WTC11 (cell line): Measurements from ENCODE around the gene GALNT2. TPM values are rescaled to one million over a fixed set of nuclear protein-coding genes. Genes with fewer than 3 reads are reported as not detected.

Experiments used
- ATAC-seq: fragments of 200-7000 bp; cut with Tn5 transposase; 2 replicates; pipeline ENCODE4 v1.10.0; 2021; ENCODE audit warnings: mild to moderate bottlenecking, moderate library complexity
- CTCF ChIA-PET: fragments of 300-600 bp; sonication (Branson Sonifier 250); formaldehyde crosslinking; loops from one replicate; lab custom pipeline; 2021; ENCODE audit warnings: antibody characterized with exemption; lab: Charles Lee
- POLR2A ChIA-PET: fragments of 350-600 bp; sonication (Branson Sonifier 250); formaldehyde crosslinking; loops from one replicate; lab custom pipeline; 2021; ENCODE audit warnings: antibody characterized with exemption; lab: Charles Lee
- DNase-seq: peaks from one replicate; pipeline ENCODE4 v3.0.0; 2021; ENCODE audit warnings: low spot score
- H3K27ac Mint-ChIP-seq: 2 replicates; pipeline ENCODE4 v1.8.0; 2021; ENCODE audit warnings: mixed read lengths
- H3K27me3 Mint-ChIP-seq: 2 replicates; pipeline ENCODE4 v1.8.0; 2021; ENCODE audit warnings: low read depth, mild to moderate bottlenecking, moderate library complexity, mixed read lengths
- H3K36me3 Mint-ChIP-seq: 2 replicates; pipeline ENCODE4 v1.8.0; 2021; ENCODE audit warnings: mixed read lengths
- H3K4me1 Mint-ChIP-seq: 2 replicates; pipeline ENCODE4 v1.8.0; 2022; ENCODE audit warnings: mixed read lengths
- H3K4me3 Mint-ChIP-seq: 2 replicates; pipeline ENCODE4 v1.8.0; 2021; ENCODE audit warnings: mild to moderate bottlenecking, moderate library complexity, mixed read lengths
- H3K9me3 Mint-ChIP-seq: 2 replicates; pipeline ENCODE4 v1.8.0; 2021; ENCODE audit warnings: mixed read lengths
- ATF3 ChIP-seq: sonication (generic); formaldehyde crosslinking; conservative IDR thresholded peaks from 2 replicates; pipeline ENCODE4 v1.8.1; 2022; ENCODE audit warnings: mild to moderate bottlenecking, missing genetic modification reagents
- CREB1 ChIP-seq: sonication (generic); formaldehyde crosslinking; IDR thresholded peaks from 2 replicates; pipeline ENCODE4 v1.8.0; 2023; ENCODE audit warnings: mild to moderate bottlenecking, missing genetic modification reagents
- CREM ChIP-seq: sonication (generic); formaldehyde crosslinking; IDR thresholded peaks from 2 replicates; pipeline ENCODE4 v1.8.1; 2022; ENCODE audit warnings: mild to moderate bottlenecking, missing genetic modification reagents, moderate library complexity
- FOXK1 ChIP-seq: sonication (generic); formaldehyde crosslinking; IDR thresholded peaks from 2 replicates; pipeline ENCODE4 v1.8.0; 2022; ENCODE audit warnings: mild to moderate bottlenecking, moderate library complexity, missing genetic modification reagents
- GTF2I ChIP-seq: fragments of 250-450 bp; sonication (Bioruptor Pico); conservative IDR thresholded peaks from 2 replicates; pipeline ENCODE4 v1.4.0; 2021; ENCODE audit warnings: mild to moderate bottlenecking
- HMGXB4 ChIP-seq: sonication (generic); formaldehyde crosslinking; IDR thresholded peaks from 2 replicates; pipeline ENCODE4 v1.8.1; 2023; ENCODE audit warnings: mild to moderate bottlenecking, moderate library complexity, missing genetic modification reagents
- JAZF1 ChIP-seq: fragments of 250-450 bp; sonication (Bioruptor Pico); IDR thresholded peaks from 2 replicates; pipeline ENCODE4 v1.9.0; 2021; ENCODE audit warnings: moderate library complexity, mild to moderate bottlenecking, inconsistent platforms
- MYBL2 ChIP-seq: sonication (generic); formaldehyde crosslinking; IDR thresholded peaks from 2 replicates; pipeline ENCODE4 v1.8.1; 2023; ENCODE audit warnings: mild to moderate bottlenecking, moderate library complexity, missing genetic modification reagents
- NR2C2 ChIP-seq: sonication (generic); formaldehyde crosslinking; IDR thresholded peaks from 2 replicates; pipeline ENCODE4 v1.8.0; 2022; ENCODE audit warnings: mild to moderate bottlenecking, missing genetic modification reagents
- PREB ChIP-seq: sonication (generic); formaldehyde crosslinking; IDR thresholded peaks from 2 replicates; pipeline ENCODE4 v1.8.1; 2022; ENCODE audit warnings: mild to moderate bottlenecking, missing genetic modification reagents, moderate library complexity, borderline replicate concordance
- SP1 ChIP-seq: sonication (generic); formaldehyde crosslinking; conservative IDR thresholded peaks from 2 replicates; pipeline ENCODE4 v1.8.1; 2022; ENCODE audit warnings: missing genetic modification reagents
- STAT6 ChIP-seq: sonication (generic); formaldehyde crosslinking; conservative IDR thresholded peaks from 2 replicates; pipeline ENCODE4 v1.8.1; 2023; ENCODE audit warnings: mild to moderate bottlenecking, low read depth, missing genetic modification reagents, moderate library complexity
- TEAD4 ChIP-seq: sonication (generic); formaldehyde crosslinking; IDR thresholded peaks from 2 replicates; pipeline ENCODE4 v1.8.0; 2022; ENCODE audit warnings: mild to moderate bottlenecking, missing genetic modification reagents
- TP53 ChIP-seq: sonication (generic); formaldehyde crosslinking; IDR thresholded peaks from 2 replicates; pipeline ENCODE4 v1.8.1; 2023; ENCODE audit warnings: mild to moderate bottlenecking, missing genetic modification reagents
- ZBTB43 ChIP-seq: sonication (generic); formaldehyde crosslinking; IDR thresholded peaks from 2 replicates; pipeline ENCODE4 v1.8.1; 2023; ENCODE audit warnings: mild to moderate bottlenecking, missing genetic modification reagents
- ZNF281 ChIP-seq: sonication (generic); formaldehyde crosslinking; IDR thresholded peaks from 2 replicates; pipeline ENCODE4 v1.8.0; 2023; ENCODE audit warnings: mild to moderate bottlenecking, missing genetic modification reagents
- ZNF317 ChIP-seq: sonication (generic); formaldehyde crosslinking; IDR thresholded peaks from 2 replicates; pipeline ENCODE4 v1.8.1; 2023; ENCODE audit warnings: low read depth, mild to moderate bottlenecking, moderate library complexity, missing genetic modification reagents, borderline replicate concordance
- ZNF396 ChIP-seq: fragments of 250-450 bp; sonication (Bioruptor Pico); IDR thresholded peaks from 2 replicates; pipeline ENCODE4 v1.8.0; 2021; ENCODE audit warnings: mild to moderate bottlenecking, moderate library complexity, borderline replicate concordance
- ZNF425 ChIP-seq: fragments of 250-450 bp; sonication (Bioruptor Pico); conservative IDR thresholded peaks from 2 replicates; pipeline ENCODE4 v1.9.0; 2021; ENCODE audit warnings: mild to moderate bottlenecking
- ZSCAN18 ChIP-seq: fragments of 250-450 bp; sonication (Bioruptor Pico); IDR thresholded peaks from 2 replicates; pipeline ENCODE4 v2.1.2; 2022; ENCODE audit warnings: mild to moderate bottlenecking, moderate library complexity
- total RNA-seq: library from RNA; stranded (reverse); gene quantifications from 3 replicates; pipeline ENCODE4 v1.2.3, GENCODE V29; 2021

Gene GALNT2
- total RNA-seq, 1 experiment from 2014 or later, result 74.8 TPM

- Mint-ChIP-seq H3K9me3 (no peaks in the 10 kb centered on the region), H3K36me3 (no peaks in the 10 kb centered on the region), H3K4me3 (no peak overlapping the region), H3K27me3 (no peaks in the 10 kb centered on the region), H3K4me1 (peaks cover 52% of the 10 kb centered on the region), H3K27ac (no peak overlapping the region)
- TF ChIP-seq ZSCAN18 (CRISPR knock-in tag), result no peak
- TF ChIP-seq STAT6 (CRISPR knock-in tag), result no peak
- no peak for TF ChIP-seq GTF2I (CRISPR knock-in tag)
- TF ChIP-seq NR2C2, result no peak
- TF ChIP-seq TEAD4 (CRISPR knock-in tag), result no peak
- no peak for TF ChIP-seq PREB (CRISPR knock-in tag)
- no peak for TF ChIP-seq ZBTB43
- TF ChIP-seq ZNF317, result no peak
- TF ChIP-seq CREM (CRISPR knock-in tag), result no peak
- no peak for TF ChIP-seq ZNF281 (CRISPR knock-in tag)
- TF ChIP-seq CREB1, result no peak
- no peak for TF ChIP-seq ZNF396
- no peak for TF ChIP-seq MYBL2
- no peak for TF ChIP-seq TP53 (CRISPR knock-in tag)
- no peak for TF ChIP-seq ZNF425 (CRISPR knock-in tag)
- no peak for TF ChIP-seq FOXK1 (CRISPR knock-in tag)
- no peak for TF ChIP-seq HMGXB4 (CRISPR knock-in tag)
- no peak for TF ChIP-seq ATF3
- no peak for TF ChIP-seq SP1 (CRISPR knock-in tag)
- no peak for TF ChIP-seq JAZF1 (CRISPR knock-in tag)
- ATAC-seq (no peak), DNase-seq (no peak)
- POLR2A ChIA-PET, result no interaction called here
- CTCF ChIA-PET, result interaction anchor here (1.1 kb wide), 2 partner anchors 135 to 566 kb away, joined by 3 to 4 read pairs; no protein-coding TSS in a partner anchor
Observed at GRCh38 chr1:230226814-230227213, 159.8 kb downstream of the GALNT2 start.
